Choroid plexus epithelial cell (primary cell): Measurements from ENCODE around the gene GALNT17.

Source experiments
- DNase-seq: peaks from one replicate; pipeline ENCODE4 v3.0.0-alpha.2; 2010; ENCODE audit warnings: low read depth
- H3K4me3 ChIP-seq: 2 replicates; pipeline ENCODE4 v1.5.1; 2011; ENCODE audit warnings: low read depth, mild to moderate bottlenecking, control low read depth, low read length, moderate library complexity
- CTCF ChIP-seq: conservative IDR thresholded peaks from 2 replicates; pipeline ENCODE4 v1.5.1; 2011; ENCODE audit warnings: low read depth, mild to moderate bottlenecking, control low read depth, inconsistent platforms, low read length, moderate library complexity

The GALNT17 gene

GRCh38 chr7:71327946-71328345, 196.0 kb downstream of the GALNT17 start:
- no peak for DNase-seq
- no peak for TF ChIP-seq CTCF
- H3K4me3 ChIP-seq: no peak overlapping the region

- no peak for TF ChIP-seq CTCF
Measured at GRCh38 chr7:71329030-71329660, 197.2 kb downstream of the GALNT17 start.

GRCh38 chr7:71332207-71332606, 200.3 kb downstream of the GALNT17 start:
- DNase-seq: no peak
- TF ChIP-seq CTCF: no peak
- H3K4me3 ChIP-seq: no peak overlapping the region

More at GRCh38 chr7:71329030-71329660, 197.2 kb downstream of the GALNT17 start:
- DNase-seq: no peak
- H3K4me3 ChIP-seq: no peak overlapping the region

- no peak for TF ChIP-seq CTCF
- H3K4me3 ChIP-seq: no peak overlapping the region
- DNase-seq: no peak
Measured at GRCh38 chr7:71334541-71334940, 202.6 kb downstream of the GALNT17 start.

GRCh38 chr7:71338866-71339265, 206.9 kb downstream of the GALNT17 start:
- no peak for TF ChIP-seq CTCF
- no peak overlapping the region for H3K4me3 ChIP-seq
- no peak for DNase-seq

- no peak overlapping the region for H3K4me3 ChIP-seq
- TF ChIP-seq CTCF: no peak
- DNase-seq: no peak
Measured at GRCh38 chr7:71339924-71340323, 208.0 kb downstream of the GALNT17 start.

- H3K4me3 ChIP-seq: no peak overlapping the region
- DNase-seq: no peak
- TF ChIP-seq CTCF: no peak
Measured at GRCh38 chr7:71342202-71342601, 210.3 kb downstream of the GALNT17 start.
